IPS-11a (cell line): ENCODE data around the gene FAM9B.
"Not testable (repeated sequence)": the region's sequence is repeated elsewhere in the genome, so short reads cannot be mapped to it uniquely, and the experiment has no call there.

Experiments
- H3K4me3 ChIP-seq: one replicate; pipeline ENCODE4 v1.5.1; 2013; ENCODE audit warnings: low read depth, low read length, control low read depth

The FAM9B gene

GRCh38 chrX:9033989-9034388, at the start of gene FAM9B:
Gene FAM9B (minus strand): TSS chrX:9034127. CDS start chrX:9032986, 1,141 bp downstream.
- no peak within 1 kb of the TSS for H3K4me3 ChIP-seq

DNA sequence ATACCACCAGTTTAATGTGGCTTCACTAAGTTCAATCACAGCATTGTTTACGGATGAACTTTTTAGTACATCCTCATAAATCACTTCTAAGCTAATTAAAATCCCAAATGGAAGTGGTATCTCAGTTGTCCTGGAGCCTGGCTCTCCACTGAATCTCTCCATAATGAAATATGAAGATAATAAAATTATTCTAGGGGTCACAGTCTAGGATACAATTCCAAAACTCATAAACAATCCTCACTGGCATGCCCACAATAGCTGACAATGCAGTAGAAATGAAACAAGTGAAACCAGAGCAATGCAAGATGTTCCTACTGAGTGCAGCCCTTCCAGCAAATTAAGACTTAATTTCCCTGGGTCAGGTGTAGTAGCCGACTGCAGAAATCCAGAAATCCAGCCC, 47.3 kb upstream of the FAM9B start:
- no peak overlapping the region for H3K4me3 ChIP-seq

DNA sequence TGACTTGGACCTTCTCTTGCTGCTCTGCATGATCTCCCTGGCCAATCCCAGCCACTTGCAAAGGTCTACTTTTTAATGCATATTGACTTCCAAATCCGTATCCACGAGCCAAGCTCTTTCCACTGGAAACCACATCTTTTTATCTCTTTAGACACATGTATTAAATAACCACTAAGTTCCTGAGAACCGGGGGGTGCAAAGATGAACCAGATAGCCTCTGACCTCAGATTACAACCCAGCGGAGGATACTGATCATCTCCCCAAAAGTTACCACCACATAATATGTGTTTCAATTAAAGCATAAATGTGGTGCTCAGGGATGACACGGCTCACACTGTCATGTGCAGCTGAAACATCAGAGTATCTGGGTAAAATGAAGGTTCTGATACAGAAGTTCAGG, 40.4 kb upstream of the FAM9B start:
- no peak overlapping the region for H3K4me3 ChIP-seq

- H3K4me3 ChIP-seq = no peak overlapping the region
Observed at GRCh38 chrX:9072281-9072680, 38.4 kb upstream of the FAM9B start.

DNA sequence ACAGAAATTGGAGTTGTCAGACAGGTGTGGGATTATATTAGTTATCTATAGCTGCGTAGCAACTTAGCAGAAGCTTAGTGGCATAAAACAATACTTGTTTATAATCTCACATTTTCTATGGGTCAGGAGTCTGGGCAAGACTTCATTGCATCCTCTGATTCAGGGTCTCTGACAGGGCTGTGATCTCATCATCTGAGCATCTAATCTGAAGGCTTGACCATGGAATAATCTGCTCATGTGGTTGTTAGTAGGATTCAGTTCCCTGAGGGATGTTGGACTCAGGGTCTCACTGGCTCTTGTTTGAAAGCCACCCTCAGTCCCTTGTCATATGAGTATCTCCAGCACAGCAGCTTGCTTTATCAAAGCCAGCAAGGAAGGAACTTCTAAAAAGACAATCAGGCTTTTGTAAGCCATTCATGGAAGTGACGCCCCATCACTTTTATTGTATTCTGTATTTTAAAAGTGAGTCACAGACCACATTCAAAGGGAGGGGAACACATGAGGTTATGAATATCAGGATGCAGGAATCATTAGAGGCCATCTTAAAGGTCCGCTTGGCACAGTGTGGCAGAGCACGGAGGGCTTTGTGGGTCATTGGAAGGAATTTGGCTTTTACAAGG, 37.2 kb upstream of the FAM9B start:
- H3K4me3 ChIP-seq = no peak overlapping the region

GRCh38 chrX:9069573-9069972, 35.6 kb upstream of the FAM9B start:
- H3K4me3 ChIP-seq = no peak overlapping the region

DNA sequence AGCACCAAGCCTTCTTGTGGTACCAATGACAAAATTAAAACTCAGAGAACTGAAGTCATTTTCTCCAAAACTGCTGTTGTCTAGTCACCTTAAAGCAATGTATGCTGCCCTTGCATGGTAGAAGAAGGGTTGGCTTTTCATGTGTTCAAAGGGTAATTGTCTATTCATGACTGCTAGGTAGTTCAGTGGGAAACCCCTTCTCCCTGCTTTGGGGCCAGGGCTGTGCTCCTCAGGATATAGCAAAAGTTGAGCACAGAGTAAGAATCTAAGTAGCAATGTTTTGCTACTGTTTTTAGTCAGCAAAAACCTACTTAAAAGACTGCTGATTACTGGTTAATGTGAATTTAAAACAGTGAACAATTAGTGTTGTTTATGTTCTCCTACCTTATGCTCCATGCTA, 30.8 kb upstream of the FAM9B start:
- H3K4me3 ChIP-seq = no peak overlapping the region

DNA sequence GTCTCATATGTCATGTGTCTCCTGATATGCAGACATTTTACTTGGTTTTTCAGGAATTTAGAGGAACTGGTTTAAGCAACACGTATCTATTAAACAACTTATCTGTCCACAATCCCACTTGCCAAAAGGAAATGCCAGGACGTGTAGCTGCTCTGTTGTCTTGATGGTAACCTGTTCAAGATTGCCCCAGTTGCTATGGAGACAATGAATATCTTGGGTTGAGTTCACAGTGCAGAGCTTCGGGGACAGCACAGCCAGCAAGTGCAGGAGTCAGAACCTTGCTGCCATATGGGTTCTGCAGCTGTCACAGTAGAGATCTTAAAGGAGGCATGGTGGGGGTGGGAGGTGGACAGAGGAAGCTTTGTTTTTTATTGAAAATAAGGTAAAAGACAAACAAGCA, 28.7 kb upstream of the FAM9B start:
- no peak overlapping the region for H3K4me3 ChIP-seq

DNA sequence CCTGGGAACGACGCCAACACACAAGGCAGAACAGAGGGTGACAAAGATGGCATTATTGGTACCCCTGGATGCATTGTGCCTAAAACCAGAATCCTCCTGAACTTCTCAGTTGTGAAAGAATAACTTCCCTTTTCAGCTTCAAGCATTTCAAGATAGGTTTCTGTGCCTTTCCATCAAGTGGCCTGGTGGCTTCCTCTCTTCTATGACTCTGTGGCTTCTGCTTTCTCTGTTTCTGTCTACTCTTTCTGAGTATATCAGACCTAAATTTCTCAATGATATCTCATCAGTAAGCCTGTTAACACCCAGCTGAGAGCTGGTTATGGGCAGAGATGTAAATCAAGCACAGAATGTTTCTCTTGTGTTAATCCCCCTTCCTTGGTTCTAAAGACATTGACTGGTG, 21.4 kb upstream of the FAM9B start:
- no peak overlapping the region for H3K4me3 ChIP-seq

DNA sequence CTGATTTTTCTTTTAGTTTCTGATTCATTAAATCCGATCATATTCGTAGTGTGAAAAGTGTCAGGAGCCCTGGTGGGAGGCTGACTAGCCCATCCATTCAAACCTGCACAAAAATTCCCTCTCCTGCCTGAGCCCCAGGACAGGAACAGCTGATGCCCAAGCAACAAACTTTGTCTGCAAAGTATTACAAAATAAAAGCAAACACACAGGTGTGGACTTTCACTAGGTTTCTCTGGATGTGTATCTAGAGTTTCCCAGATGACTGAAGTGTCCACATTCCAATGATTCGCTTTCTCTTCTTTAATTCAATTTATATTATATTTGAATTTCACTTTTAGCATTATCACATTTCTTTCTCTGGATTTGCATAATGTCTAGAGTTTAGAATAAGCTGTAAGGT, 18.2 kb upstream of the FAM9B start:
- H3K4me3 ChIP-seq = no peak overlapping the region

DNA sequence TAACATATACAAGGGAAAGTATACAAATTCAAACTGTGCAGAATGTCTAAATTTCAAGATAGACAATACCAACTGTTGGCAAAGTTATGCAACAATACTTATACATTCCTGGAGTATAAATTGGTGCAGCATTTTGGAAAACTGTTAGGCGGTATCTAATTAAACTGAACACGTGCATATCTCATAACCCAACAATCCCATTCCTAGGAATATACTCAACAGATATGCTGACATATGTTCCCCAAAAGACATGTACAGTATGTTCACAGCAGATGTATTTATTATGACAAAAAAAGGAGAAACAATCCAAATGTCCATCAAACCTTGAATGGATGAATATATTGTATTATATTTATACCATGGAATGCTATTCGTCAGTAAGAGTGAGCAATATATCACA, 16.4 kb upstream of the FAM9B start:
- no peak overlapping the region for H3K4me3 ChIP-seq

GRCh38 chrX:9048801-9049200, 14.9 kb upstream of the FAM9B start:
- H3K4me3 ChIP-seq = no peak overlapping the region

- H3K4me3 ChIP-seq = no peak overlapping the region
Observed at GRCh38 chrX:9038244-9038643, 4.3 kb upstream of the FAM9B start.

GRCh38 chrX:9037296-9037695, 3.4 kb upstream of the FAM9B start:
- H3K4me3 ChIP-seq = no peak overlapping the region

GRCh38 chrX:9033586-9033985, 341 bp downstream of the FAM9B start:
- no peak overlapping the region for H3K4me3 ChIP-seq

- H3K4me3 ChIP-seq = no peak overlapping the region
Observed at GRCh38 chrX:9033179-9033578, 748 bp downstream of the FAM9B start.

DNA sequence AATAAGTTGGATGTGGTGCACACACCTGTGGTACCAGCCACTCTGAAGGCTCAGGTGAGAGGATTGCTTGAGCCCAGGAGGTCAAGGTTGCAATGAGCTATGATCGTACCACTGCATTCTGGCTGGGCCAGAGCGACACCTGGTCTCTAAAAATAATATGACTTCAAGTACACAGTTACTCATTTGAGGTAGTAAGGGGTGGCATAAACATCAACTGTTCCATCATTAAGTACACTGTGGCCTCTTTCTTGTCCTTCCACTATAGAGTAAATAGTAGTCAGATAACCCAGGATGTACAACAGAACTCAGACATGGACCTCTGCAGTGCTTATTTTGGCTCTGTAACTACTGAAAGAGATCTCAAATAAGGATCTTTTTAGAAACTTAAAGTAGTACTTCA, 10.6 kb downstream of the FAM9B start:
- H3K4me3 ChIP-seq = no peak overlapping the region

- H3K4me3 ChIP-seq = no peak overlapping the region
Observed at GRCh38 chrX:9019151-9019550, 14.8 kb downstream of the FAM9B start.

DNA sequence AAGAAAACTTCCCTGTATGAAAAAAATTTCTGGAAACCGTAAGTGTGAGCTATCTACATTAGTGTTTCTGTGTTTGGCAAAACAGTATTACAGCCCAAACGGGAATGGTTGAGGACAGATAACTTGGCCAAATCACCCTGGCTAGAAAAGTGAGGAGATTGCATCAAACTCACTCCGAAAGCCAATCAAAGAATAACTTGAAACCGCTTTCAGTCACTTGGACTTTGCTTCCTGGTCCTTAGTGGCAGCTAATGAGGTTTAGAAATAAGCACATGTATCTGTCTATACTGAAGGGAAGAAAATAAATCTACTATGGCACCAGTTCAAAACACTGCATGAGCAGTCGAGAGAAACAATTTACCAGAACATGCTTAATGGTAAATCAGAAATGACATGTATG, 15.6 kb downstream of the FAM9B start:
- H3K4me3 ChIP-seq = not testable (repeated sequence)

DNA sequence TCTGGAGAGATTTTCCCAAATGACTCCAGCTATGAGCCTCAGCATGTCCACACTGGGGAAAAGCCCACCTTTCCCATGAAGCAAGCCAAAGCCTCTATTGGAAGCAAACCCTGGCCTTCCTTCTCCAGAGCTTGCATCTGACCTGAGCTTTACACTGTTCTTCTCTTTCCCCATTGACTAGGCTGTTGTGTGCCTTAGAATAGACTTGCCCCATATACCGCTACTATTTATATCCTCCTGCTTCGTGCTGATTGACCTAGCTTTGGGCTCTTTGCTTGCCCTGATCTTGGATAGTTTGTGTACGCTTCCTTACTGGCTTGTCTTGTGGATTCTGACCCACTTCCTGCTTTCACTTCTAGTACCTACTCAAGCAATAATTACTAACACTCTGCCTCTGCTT, 30.9 kb downstream of the FAM9B start:
- H3K4me3 ChIP-seq = no peak overlapping the region

- H3K4me3 ChIP-seq = no peak overlapping the region
Observed at GRCh38 chrX:8988446-8988845, 45.5 kb downstream of the FAM9B start.

- no peak overlapping the region for H3K4me3 ChIP-seq
Observed at GRCh38 chrX:8987672-8988250, 46.2 kb downstream of the FAM9B start.

DNA sequence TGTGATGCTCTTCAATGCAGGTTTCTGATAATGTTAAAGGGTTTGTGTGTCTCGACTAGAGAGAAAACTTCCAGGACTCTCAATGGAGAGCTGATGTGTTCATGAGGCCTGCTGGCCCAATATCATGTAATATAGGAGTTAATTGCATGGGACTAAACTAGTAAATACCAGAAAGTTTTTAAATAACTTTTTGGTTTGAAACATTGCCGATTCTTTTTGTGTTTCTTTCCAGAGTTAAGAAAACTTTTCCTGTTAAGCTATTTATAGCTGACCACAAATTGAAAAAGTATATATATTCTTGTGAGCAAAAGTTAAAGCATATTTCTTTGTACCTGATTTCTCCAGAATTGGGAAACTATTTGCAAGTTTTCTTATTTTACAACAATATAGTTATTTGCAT, 49.7 kb downstream of the FAM9B start:
- no peak overlapping the region for H3K4me3 ChIP-seq
